Measurements from ENCODE around the gene FAM180B. TPM values are rescaled to one million over a fixed set of nuclear protein-coding genes. Genes with fewer than 3 reads are reported as not detected.

Gene FAM180B
- total RNA-seq: 0.40 TPM in 1 of 2 replicates, not detected in the other

GRCh38 chr11:47586098-47586855 is at the start of gene FAM180B:
FAM180B (plus strand) TSS chr11:47586678; CDS start chr11:47586769, 91 bp downstream.

GRCh38 chr11:47552566-47553405 is 33.7 kb upstream of the FAM180B start, which contains the start of gene CELF1:
CELF1 (minus strand) TSS chr11:47553132; CDS start chr11:47499523, 53,609 bp downstream.

GRCh38 chr11:47565340-47566148 is 20.9 kb upstream of the FAM180B start, which contains the start of gene PTPMT1:
PTPMT1 (plus strand) TSS chr11:47565599; CDS start chr11:47565623, 24 bp downstream.

GRCh38 chr11:47578524-47579494 is 7.7 kb upstream of the FAM180B start, which contains the start of the genes KBTBD4 and NDUFS3:
KBTBD4 (minus strand) TSS chr11:47578970; CDS start chr11:47578951, 19 bp downstream.
NDUFS3 (plus strand) TSS chr11:47579074; CDS start chr11:47579092, 18 bp downstream.

GRCh38 chr11:47593934-47594855 is 7.7 kb downstream of the FAM180B start, which contains the start of gene C1QTNF4:
C1QTNF4 (minus strand) TSS chr11:47594411; CDS start chr11:47590810, 3,601 bp downstream.

Other genes starting within 250 kb of the FAM180B start
- gene MYBPC3, start 234.0 kb upstream of the FAM180B start, total RNA-seq: not detected in 2 replicates
- not detected in 2 replicates for gene SPI1, start 208.1 kb upstream of the FAM180B start, total RNA-seq
- 111 and 118 TPM in 2 replicates for gene SLC39A13, start 178.1 kb upstream of the FAM180B start, total RNA-seq
- gene PSMC3, start 160.2 kb upstream of the FAM180B start, total RNA-seq: 105 and 200 TPM in 2 replicates
- gene RAPSN, start 137.5 kb upstream of the FAM180B start, total RNA-seq: 3.6 TPM in 1 of 2 replicates, not detected in the other
- 58.6 and 60.2 TPM in 2 replicates for gene CELF1, start 33.5 kb upstream of the FAM180B start, total RNA-seq
- gene PTPMT1, start 21.1 kb upstream of the FAM180B start, total RNA-seq: 115 and 134 TPM in 2 replicates
- gene KBTBD4, start 7.7 kb upstream of the FAM180B start, total RNA-seq: 21.1 and 26.2 TPM in 2 replicates
- gene NDUFS3, start 7.6 kb upstream of the FAM180B start, total RNA-seq: 60.6 and 72.5 TPM in 2 replicates
- 3.6 and 6.3 TPM in 2 replicates for gene C1QTNF4, start 7.7 kb downstream of the FAM180B start, total RNA-seq
- gene MTCH2, start 55.9 kb downstream of the FAM180B start, total RNA-seq: 61.4 and 64.6 TPM in 2 replicates
- gene AGBL2, start 128.7 kb downstream of the FAM180B start, total RNA-seq: 0.64 and 0.78 TPM in 2 replicates
- gene FNBP4, start 180.7 kb downstream of the FAM180B start, total RNA-seq: 27.7 and 52.2 TPM in 2 replicates